Activated CD8-positive, alpha-beta memory T cell treated with anti-CD3 and anti-CD28 coated beads for 4 hours (primary cell): ENCODE data around the gene CRHR2.

Experiments
- DNase-seq, 2 donors: peaks; one replicate each; pipeline ENCODE4 v3.0.0-alpha.2; 2020; ENCODE audit warnings: low read depth in 2 of 2

CRHR2 gene

DNA sequence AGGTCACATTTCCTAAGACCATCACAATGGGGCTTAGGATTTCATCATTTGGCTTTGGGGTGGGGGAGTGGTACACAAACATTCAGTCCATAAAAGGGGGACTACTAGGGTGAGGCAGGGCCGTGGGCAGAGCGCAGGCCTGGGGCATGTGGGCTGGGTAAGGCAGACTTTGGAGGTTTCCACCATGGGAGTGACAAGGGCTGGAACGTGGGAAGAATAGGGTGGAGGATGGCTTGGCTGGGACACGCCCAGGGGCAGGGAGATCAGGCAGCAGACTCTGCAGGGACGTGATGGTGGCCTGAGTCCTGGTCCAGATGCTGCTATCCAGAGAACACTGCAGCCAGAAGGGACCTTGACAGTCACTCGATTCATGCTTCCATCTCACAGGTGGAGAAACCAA lies 24.7 kb upstream of the CRHR2 start:
- DNase-seq: no peak

DNA sequence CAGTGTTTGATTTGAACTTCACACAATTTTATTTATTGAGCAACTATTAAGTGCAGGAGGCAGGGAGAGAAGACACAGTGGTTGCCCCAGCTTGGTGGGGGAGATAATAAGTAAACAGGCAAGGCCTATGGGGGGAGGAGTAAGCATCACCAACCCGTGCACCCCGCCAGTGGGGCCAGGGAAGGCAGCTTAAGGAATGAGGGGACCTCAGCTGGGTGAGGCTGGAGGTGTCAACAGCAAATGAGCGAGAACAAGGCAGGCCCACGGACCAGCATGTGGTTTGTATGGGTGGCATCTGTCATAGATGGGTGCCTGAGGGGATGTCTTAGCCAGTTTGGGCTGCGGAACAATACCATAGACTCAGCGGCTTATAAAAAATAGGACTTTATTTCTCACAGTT lies 24.1 kb upstream of the CRHR2 start:
- no peak for DNase-seq

DNA sequence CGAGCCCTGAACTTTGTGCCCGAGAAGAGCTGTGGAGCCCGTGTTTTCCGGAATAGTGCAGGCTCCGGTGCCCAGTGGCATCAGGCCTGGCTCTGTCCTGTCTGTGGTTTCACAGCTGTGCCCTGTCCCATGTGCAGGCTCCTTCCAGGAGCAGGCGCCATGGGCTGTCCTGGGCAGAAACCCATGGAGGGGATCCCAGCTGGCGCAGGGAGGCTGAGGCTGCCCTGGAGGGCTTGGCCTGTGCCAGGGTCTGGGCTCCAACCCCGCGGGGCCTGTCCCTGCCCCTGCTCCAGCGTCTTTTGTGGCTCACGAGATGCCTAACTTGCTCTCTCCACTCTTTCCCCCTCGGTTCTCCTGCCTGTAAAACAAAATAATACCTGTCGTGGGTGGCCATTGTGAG lies 23.3 kb upstream of the CRHR2 start:
- DNase-seq: no peak

DNA sequence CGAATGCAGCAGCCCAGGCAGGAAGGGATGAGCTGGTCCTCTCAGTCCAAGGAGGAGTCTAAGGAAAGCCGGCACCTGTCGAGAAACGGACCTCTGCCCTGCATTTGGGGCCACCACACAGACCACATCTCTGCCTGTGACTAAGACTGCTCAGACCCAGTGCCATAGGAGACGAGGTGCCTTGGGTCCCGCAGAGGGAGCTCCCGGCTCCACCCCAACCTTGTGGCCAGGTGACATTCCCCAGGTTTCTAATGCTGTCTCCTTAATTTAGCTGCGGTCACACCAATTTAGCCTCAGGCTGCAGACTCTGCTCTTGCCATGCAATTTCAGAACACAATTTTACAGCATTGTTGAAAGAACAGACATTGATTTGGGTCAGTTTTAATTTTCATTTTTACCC lies 22.8 kb upstream of the CRHR2 start:
- no peak for DNase-seq

DNA sequence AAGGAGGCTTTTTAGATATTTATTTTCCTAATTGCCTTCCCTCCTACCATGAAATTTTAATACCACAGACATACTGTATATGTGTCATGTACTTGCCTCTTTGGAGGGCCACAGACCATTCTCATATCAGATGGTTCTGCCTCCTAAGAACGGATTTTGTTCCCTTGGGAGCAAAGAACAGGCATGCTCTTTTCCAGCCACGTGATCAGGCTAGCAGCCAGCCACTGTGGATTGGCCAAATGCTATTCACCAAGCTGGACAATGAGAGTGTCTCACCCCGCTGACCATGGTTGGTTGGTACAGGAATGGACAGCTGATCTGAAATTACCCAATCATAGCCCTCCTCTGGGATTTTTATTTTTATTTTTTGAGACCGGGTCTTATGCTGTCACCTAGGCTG lies 21.5 kb upstream of the CRHR2 start:
- DNase-seq: no peak

DNA sequence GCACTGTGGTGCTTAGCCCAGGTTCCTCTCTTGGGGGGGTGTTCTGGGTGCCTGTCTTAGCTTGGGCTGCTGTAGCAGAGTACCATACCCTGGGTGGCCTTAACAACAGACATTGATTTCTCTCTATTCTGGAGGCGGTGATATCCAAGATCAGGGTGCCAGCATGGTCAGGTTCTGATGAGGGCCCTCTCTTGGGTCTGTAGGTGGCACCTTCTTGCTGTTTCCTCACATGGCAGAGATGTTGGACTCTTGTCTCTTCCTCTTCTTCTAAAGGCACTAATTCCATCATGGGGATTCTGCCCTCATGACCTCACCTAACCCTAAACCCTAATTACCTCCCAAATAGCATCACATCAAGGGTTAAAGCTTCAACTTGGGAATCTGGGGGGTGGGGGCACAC lies 19.9 kb upstream of the CRHR2 start:
- no peak for DNase-seq

DNA sequence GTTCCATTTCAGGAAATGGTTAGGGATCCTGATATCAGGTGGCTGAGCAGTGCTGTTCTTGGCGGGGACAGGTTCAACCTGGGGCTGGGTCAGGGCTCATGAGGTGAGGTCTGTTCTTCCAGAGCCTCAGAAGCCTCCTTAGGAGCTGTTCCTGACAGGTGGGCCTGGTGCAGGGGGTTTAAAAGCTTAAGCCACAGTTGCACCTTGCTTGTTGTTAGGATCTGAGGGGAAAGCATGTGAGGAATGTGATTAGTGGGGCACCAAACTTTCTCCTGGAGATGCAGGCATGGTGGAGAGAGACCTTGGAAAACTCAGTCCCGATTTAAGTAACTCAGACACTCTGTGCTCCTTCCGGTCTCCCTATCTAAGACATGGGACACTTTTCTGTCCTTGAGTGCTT lies 18.7 kb upstream of the CRHR2 start:
- no peak for DNase-seq

DNA sequence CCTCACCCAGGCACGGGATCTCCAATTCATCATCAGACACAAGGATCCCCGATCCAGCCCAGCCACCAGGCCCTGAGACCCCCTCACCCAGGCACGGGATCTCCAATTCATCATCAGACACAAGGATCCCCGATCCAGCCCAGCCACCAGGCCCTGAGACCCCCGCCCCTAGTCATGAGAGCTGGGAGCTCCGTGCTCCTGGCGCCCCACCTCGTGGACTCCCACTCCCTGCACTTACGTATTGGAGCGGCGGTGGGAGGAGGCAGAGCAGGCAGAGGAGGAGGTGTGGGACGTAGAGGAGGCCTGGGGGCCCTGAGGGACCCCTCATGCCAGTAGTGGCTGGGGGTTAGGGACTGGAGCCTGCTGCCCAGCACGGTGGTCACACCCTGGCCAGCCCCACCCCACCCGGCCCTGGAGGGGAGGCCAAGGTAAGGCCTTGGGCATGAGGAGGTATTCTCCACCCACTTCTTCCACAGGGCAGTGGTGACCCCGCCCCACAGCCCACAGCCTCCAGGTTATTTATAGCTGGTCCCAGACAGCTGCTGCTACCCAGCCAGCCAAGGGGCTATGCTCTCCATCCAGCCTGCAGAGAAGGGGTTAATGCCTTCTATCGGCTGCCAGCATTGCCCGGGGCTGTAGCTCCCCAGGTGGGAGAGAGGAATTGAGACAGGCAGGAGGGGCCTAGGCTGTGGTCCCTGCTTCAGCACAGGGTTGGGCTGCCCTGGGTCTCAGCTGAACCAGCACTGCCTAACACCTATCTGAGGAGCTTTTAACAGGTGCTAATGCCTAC lies 17.6 kb upstream of the CRHR2 start:
- DNase-seq: no peak

DNA sequence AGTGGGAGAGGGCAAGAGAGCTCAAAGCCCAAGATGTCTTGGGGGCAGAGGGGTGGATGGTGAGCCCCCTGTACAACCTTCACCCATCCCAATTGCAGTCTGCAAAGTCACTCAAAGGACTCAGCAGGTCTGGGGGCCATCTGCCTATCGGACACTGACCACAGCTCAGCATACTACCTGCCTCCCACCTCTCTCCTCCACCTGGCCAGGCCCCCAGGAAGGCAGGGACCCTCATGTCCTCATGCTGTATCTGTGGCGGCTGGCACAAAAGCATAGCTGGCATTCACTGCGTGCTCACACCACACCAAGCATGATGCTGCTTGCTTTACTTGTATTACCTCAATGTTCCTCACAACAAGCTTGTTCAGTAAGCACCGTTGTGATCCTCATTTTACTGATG lies 16.2 kb upstream of the CRHR2 start:
- DNase-seq: no peak

DNA sequence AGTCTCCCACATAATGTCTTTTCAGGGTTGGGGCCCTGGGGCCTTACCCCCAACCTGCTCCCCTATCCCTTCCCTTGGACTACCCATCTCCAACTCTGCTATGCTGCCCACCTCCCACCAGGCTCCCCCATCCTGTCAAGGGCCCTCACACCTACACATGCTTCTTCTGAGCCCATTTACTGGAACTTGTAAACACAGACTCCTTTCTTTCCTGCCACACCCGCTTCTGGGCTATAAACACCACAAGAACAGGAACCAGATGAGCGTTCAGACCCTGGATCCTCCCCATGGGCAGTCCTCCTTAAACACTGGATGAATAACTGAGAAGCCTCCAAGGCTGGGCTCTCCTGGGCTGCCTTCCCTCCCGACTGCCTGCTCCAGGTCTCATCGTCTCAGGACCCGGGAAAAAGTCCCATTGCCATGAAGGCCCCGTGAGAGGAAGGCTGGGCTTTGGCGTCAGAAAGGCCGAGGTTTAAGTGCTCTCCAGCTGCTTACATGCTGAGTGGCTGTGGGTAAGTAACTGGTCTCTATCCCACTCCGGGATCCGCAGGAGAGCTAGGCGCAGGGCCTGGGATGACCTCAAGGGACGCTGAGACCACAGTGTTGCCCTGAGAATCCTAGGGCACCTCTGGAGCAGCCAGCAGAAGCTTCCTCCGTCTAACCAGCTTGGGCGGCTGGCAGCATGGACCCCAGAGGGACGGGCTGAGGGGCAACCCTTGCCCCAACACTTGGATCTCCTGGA lies 15.6 kb upstream of the CRHR2 start:
- DNase-seq: no peak

DNA sequence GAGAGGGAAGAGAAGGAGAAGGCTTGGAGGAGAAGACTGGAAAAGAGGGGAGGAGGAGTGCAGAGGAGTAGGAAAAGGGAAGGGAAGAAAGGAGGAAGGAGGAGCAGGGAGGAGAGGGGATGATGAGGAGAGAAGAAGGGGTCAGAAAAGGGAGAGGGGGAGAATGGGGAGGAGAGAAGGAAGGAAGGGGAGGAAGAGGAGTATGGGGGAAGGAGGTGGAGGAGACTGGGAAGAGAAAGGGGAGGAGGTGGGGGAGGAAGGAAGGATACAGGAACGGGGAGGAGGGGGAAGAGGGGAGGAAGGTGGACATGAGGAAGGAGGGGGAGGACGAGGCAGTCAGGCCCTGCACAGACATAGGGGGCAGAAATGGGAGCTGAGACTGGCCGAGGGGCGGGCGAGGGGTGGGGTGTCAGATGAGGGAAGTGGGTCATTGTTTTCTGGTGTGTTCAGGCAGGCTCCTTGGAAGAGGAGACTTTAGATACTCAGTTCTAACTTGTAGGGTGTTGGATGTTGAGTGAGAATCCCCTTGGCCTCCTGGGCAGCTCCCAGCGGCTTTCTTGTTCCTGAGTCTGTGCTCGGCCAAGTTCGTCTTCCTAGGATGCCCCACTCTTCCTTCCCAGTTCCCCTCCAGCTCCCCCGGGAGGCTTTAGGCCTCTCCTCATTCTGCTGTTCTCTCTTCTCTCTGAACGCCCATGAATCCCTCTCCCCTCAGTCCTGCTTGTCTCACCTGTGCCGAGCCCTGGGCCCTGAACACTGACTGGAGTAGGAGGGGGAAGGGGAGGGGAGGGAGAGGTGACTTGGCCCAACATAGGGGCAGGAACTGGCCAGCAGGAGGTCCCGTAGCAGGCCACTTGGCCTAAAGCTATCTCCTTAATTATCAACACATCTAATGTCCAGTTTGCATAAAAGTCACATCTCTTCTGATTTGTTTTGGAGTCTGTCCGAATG lies 12.8 kb upstream of the CRHR2 start:
- no peak for DNase-seq

DNA sequence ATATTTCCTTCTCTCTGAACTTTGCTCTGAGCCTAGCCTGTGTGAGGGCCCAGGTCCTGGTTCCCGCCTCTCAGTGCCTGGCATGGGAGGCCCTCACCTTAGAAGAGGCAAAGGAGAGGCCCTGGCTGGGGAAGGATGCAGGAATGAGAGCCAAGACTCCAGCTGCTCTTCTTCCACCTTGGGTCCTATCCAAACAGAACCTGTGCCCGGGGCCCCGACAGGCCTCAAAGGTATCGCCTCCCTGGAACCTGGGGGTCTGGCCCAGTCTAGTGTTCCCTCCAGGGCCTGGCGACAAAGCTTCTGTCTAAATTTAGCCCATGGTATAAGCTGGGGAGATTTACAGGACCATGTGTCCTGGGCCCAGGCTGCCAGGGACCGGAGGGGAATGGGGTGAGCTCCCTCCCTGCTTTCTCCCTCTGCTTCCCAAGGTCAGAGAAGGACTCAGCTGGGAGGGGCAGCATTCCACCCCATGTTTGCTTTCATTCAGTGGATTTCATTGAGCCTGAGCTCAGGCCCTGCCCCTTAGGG lies 12.0 kb upstream of the CRHR2 start:
- no peak for DNase-seq

DNA sequence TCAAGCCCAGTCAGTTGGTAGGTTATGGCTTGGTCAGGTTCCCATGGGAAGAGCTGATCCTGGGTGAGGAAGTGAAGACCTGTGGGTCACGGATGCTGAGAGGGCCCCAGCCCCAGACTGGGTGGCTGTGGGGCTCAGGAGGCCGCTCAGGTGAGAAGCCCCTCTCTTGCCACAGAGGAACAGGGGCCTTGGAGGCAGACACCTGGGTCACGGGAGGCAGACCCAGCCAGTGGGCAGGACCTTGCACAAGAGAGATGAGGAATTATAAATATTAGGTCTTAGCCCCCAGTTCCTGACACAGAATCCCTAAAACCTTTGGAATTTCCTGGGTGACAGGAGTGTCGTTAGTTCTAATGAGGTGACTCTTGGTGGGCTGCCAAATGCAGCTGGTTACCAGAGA lies 10.6 kb upstream of the CRHR2 start:
- DNase-seq: no peak

DNA sequence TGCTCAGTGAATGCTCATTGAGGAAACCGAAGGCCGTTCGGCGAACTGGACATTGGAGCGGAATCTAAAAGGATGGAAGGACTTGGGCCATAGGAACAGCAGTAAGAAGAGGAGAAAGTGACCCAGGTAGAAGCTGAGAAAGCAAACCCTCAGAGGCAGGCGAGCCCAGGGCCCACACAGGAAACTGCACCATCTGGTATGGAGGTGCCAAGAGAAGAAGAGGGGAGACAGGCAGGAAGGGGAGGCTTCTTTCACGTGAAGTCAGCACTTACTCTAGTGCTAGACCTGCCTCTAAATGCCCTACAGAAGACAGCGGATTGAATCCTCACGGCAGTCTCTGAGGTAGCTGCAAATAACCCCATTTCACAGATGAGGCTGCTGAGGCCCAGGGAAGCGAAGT lies 10.2 kb upstream of the CRHR2 start:
- DNase-seq: no peak

DNA sequence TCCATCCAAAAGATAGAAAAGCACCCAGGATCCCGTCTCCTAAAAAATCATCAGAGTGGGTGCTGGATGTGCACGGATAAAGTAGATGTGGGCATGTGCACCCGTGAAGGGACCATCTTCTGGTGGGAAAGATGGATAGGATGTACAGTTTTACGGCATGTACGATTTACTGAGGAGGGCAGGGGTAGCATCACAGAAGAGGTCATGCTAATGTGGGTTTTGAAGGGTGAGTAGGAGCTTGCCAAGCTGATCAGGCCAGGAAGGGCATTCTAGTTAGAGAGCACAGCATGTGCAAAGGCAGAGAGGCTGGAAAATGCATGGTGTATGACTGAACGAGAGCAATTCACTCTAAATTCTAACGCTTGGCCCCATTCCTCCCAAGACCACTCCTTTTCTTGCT lies 7.8 kb upstream of the CRHR2 start:
- no peak for DNase-seq

DNA sequence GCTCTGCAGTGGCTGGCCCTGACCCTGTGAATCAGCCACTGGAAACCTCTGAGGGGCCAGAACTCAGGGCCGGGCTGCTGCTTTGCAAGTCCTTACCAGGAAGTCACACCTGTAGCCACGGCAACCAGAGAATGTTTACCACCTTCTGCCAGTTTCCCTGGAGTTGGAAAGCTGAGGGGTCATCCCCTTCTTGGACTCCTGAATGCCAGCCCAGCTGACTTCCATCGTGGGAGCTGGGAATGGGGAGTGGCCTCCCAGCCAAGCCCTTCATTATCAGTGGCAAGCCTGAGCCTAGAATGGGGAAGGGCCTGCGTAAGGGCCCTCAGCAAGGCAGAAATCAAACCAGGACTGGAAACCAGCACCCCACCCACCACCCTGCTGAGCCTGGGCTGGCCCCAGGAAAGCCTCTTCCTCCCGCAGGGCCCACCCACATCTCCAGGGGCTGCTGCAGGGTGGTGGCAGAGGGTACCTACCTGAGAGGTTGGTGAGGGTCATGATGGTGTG lies 6.5 kb upstream of the CRHR2 start:
- no peak for DNase-seq

DNA sequence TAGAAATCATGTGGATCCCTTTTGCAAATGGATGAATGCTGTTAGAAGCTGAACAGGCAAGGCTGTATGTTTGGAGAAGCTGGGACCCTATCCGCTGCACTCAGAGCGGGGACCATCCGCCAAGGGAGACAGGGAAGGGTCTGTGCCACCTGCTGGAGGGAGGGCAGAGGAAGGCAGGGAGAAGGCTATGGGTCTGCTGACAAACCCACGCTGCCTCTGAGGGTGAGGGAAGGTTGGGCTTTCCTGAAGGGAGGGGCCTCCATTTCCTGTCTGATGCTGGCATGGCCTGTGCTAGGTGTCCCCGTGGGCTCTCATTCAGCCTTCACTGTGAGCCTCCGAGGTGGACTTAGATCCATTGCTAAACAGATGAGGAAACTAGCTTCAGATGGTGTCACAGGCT lies 5.3 kb upstream of the CRHR2 start:
- DNase-seq: no peak

DNA sequence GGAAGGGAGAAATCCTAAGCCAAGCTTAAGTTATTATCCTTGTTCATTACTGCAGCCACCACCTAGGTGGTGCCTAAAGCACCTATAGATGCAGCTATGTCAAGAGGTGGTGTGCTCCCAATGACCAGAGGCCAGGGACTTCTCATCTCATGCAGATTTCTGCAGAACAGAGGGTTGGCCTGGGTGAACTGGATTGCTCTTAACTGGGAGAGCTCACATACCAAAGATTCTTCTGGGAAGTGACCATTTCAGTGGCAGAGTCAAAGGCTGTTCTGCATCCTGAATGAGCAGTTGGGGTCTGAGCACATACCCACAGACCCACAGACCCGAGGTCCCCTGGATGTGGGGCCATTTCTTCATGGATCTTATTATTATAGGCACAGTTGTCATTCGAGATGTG lies 2.1 kb upstream of the CRHR2 start:
- DNase-seq: no peak

DNA sequence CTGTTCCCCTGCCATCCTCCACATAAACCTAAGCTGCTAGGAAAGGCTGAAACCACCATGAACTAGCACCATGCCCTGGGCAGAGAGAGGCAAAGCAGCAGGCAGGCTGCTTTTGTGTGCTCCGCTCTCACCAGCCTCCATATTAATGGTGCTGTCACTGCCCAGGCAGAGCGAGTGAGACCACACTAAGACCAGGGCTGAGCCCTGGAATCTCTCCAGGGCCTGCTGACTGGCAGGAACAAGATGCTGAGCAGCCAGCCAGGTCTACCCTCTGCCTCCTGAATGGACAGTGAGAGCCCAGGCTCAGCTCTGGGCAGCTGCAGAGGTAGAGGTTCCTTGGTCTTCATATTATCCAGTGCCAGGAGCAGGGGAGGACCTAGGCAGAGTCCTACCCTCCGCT lies 1.6 kb upstream of the CRHR2 start:
- no peak for DNase-seq

DNA sequence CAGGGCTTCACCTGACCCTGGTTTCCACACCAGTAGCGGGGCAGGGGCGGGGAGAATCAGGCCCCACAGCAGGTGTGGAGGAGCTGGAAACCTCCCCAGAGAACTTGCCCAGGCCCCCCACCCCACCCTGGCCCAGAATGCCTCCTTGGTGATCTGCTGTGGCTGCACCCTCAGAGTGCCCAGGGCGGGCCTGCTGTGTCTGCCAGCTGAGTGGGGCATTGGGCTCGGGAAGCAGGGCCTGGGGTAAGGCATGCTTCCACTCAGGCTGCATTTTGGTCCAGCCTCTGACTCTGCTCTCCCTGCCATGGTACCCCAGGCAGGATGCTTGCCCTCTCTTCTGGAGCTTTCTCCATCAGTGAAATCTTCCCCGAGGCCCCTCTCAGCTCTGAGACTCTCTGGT lies 1.1 kb upstream of the CRHR2 start:
- no peak for DNase-seq

DNA sequence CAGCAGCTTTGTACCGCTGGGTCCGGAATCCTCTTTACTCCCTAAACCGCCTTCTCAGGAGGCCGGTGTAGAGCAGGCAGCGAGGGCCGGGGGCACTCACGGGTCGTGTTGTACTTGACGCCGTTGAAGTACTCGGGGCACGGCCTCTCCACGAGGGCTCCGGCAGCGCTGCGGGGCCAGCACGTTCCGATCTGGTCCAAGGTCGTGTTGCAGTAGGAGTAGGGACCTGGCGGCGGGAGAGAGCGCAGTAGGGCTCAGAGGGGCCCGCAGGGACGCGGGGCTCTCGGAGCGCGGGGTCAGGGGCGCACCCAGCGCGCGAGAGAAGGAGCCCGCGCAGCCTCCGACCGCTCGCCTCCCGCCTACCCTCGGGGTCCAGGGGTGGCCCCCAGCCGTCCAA lies 443 bp downstream of the CRHR2 start:
- DNase-seq: no peak

DNA sequence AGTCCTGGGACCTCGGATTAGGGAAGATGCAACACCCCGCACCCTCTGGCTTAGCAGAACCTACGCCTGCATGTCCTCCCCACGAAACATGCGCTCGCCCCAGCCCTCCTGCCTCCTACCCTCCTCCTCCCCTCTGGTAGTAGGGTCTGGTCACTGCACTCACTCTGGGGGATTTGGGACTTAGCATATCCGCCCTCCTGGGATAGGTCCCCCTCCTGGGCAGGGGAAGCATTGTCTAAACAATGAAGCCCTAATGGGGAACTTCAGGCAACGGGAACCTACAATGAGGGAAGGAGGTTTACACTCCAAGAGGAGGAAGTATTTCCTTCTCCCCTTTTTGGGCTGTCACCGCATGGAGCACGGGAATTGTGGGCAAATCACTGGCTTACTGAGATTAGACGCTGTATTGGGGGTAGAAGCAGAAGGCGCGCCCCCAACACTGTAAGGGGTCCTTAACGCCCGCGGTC lies 892 bp downstream of the CRHR2 start:
- no peak for DNase-seq
